SH-SY5Y (cell line): ENCODE measurements around the gene WWOX.

Source experiments
- GATA2 ChIP-seq: IDR thresholded peaks from 2 replicates; pipeline ENCODE4 v1.6.1; 2011; ENCODE audit warnings: mild to moderate bottlenecking, low read depth, low read length
- GATA3 ChIP-seq: IDR thresholded peaks from 2 replicates; pipeline ENCODE4 v1.6.1; 2011; ENCODE audit warnings: low read depth, mild to moderate bottlenecking, low read length, moderate library complexity

The WWOX gene

GRCh38 chr16:78258375-78259065 lies 159.1 kb downstream of the WWOX start:
- TF ChIP-seq GATA2 (no peak), GATA3 (no peak)

- TF ChIP-seq GATA2 (no peak), GATA3 (no peak)
Observed at GRCh38 chr16:78259873-78260272, 160.4 kb downstream of the WWOX start.

GRCh38 chr16:78264642-78265041 lies 165.2 kb downstream of the WWOX start:
- TF ChIP-seq GATA3 (no peak), GATA2 (no peak)

- TF ChIP-seq GATA2 (no peak), GATA3 (no peak)
Observed at GRCh38 chr16:78269256-78269655, 169.8 kb downstream of the WWOX start.

- TF ChIP-seq GATA2 (no peak), GATA3 (no peak)
Observed at GRCh38 chr16:78271981-78272380, 172.5 kb downstream of the WWOX start.

GRCh38 chr16:78274771-78275170 lies 175.3 kb downstream of the WWOX start:
- no peak for TF ChIP-seq GATA2
- TF ChIP-seq GATA3: no peak

GRCh38 chr16:78275420-78275819 lies 176.0 kb downstream of the WWOX start:
- TF ChIP-seq GATA3: no peak
- no peak for TF ChIP-seq GATA2

GRCh38 chr16:78277321-78278055 lies 178.0 kb downstream of the WWOX start:
- no peak for TF ChIP-seq GATA3
- TF ChIP-seq GATA2: no peak

- TF ChIP-seq GATA3: no peak
- TF ChIP-seq GATA2: no peak
Observed at GRCh38 chr16:78278056-78278450, 178.6 kb downstream of the WWOX start.

GRCh38 chr16:78281115-78281514 lies 181.7 kb downstream of the WWOX start:
- TF ChIP-seq GATA3 (no peak), GATA2 (no peak)

GRCh38 chr16:78283548-78284251 lies 184.2 kb downstream of the WWOX start:
- TF ChIP-seq GATA2 (no peak), GATA3 (no peak)

- TF ChIP-seq GATA3: no peak
- no peak for TF ChIP-seq GATA2
Observed at GRCh38 chr16:78284326-78284725, 184.9 kb downstream of the WWOX start.

- TF ChIP-seq GATA3 (no peak), GATA2 (no peak)
Observed at GRCh38 chr16:78284957-78285434, 185.5 kb downstream of the WWOX start.

- TF ChIP-seq GATA2 (no peak), GATA3 (no peak)
Observed at GRCh38 chr16:78285437-78285922, 186.0 kb downstream of the WWOX start.

GRCh38 chr16:78286065-78286464 lies 186.6 kb downstream of the WWOX start:
- TF ChIP-seq GATA3 (no peak), GATA2 (no peak)
